Stimulated activated CD4-positive, alpha-beta T cell treated with anti-CD3 and anti-CD28 coated beads, Interleukin-2, amount 100 ng/mL, for 48 hours (primary cell): Measurements from ENCODE around the gene TMEM145.
"Not testable (repeated sequence)": the region's sequence is repeated elsewhere in the genome, so short reads cannot be mapped to it uniquely, and the experiment has no call there.

Experiments
- DNase-seq, 2 donors: peaks; one replicate each; pipeline ENCODE4 v3.0.0-alpha.2; 2020

Gene TMEM145

GRCh38 chr19:42316223-42317211, 3.4 kb downstream of the TMEM145 start:
- no peak for DNase-seq

DNA sequence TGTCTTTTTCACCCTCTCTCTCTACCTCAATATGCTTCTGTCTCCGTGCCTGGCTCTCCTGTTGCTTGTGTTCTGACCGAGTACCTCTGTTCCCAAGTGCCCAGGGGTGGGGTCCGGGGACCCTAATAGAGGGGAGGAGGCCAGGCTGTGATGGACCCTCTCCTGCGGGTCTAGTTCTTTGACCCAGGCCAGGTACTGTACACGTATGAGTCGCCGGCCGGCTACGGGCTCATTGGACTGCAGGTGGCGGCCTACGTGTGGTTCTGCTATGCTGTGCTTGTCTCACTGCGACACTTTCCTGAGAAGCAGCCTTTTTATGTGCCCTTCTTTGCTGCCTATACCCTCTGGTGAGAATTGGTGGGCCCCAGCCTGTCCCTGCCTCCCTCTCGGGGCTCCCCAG, 4.4 kb downstream of the TMEM145 start:
- DNase-seq, result no peak

- no peak for DNase-seq
Measured at GRCh38 chr19:42322305-42322704, 9.2 kb downstream of the TMEM145 start.

- no peak for DNase-seq
Measured at GRCh38 chr19:42323473-42323851, 10.4 kb downstream of the TMEM145 start.

DNA sequence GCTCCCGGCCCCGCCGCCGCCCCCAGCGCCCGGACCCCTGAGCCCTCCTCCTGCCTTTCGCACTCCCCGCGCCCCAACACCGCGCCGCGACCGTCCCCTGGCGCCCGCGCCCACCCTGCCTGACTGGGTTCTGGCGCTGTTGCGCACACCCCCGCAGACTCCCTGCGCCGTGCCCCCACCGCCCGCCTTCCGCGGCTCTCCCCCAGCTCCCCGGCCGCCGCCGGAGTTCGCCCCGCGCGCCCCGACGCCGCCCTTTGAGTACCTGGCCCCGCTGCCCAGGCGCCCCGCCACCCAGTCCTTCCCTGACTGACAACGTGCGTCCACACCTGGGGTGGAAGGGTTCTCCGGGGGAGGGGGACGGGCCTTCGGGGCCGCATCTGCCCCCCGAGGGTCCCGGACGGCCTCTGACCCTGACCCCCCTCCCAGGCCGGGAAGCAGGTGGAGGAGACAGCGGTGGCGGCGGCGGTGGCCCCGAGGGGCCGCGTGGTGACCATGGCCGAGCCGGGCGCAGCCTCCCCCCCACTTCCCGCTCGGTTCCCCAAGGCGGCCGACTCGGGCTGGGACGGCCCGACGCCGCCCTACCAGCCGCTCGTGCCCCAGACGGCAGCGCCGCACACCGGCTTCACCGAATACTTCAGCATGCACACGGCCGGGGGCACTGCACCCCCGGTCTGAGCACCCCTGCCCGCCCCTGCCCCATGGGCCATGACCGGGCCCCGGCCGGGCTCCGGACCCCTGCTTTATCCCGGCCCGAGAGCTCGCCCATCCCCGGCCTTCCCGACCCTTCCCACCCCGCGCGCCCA, 10.9 kb downstream of the TMEM145 start:
- no peak for DNase-seq

DNA sequence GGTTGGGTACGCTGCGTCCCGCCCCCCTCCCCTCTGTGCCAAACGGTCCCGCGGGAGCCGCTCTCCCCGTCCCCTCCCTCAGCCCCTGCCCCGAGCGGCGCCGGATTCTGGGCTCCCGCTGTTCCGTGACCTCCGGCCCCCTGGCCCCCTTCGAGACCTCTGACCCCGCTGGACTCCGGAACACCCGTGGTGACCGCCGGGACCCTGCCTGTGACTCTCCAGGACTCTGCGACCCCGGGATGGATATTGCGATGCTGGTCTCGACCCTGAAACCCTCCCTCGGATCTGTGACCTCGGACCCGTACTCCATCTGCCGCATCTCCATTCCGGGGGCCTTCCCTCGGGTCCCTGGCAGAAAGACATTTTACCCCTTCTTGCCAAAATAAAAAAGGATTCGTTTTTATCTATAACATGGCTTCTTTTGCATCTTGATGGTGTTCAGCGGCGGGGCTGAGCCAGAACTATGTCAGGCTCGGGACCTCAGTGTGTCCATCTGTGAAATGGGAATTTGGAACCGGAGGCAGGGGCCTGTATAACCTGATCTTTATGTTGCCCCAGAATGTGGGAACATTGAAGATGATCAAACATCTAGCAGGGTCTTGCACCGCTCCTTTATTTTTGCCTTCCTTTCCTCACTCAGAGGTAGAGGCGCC, 11.7 kb downstream of the TMEM145 start:
- no peak for DNase-seq

DNA sequence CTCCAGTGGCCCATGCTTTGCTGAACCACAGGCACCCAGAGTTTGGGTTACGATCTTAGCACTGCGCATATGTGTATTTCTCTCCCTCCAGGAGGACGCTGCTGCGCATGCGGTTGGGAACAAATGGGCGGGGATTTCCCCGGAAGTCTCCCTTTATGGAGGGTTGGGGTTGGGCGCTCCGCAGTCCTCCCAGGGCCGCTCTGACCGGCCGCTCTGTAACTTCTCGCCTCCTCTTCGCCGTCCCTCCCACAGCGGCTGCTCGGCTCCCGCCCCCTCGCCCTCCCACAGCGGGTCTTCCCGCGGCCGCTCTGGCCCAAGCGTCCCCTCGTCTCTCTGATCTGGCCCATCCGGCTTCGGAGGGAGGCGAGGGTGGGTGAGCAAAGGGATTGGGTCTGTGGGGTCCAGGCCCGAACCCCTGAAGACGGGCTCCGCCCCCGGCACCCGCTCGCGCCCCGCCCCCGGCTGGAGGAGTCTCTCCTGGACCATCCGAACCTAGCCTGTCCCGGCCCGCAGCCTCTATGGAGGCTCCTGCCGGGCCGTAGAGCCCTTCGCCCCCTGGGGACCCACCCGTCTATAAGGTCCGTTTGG, 12.3 kb downstream of the TMEM145 start, which contains the start of gene MEGF8:
Gene MEGF8, plus strand, starts transcription at position 328 of the 588 bp plus-strand sequence. CDS start 609 bp downstream, outside the sequence.
- peak; percentile 94 to 96 for DNase-seq

- DNase-seq, result no peak
Measured at GRCh38 chr19:42325896-42326771, 13.0 kb downstream of the TMEM145 start.

DNA sequence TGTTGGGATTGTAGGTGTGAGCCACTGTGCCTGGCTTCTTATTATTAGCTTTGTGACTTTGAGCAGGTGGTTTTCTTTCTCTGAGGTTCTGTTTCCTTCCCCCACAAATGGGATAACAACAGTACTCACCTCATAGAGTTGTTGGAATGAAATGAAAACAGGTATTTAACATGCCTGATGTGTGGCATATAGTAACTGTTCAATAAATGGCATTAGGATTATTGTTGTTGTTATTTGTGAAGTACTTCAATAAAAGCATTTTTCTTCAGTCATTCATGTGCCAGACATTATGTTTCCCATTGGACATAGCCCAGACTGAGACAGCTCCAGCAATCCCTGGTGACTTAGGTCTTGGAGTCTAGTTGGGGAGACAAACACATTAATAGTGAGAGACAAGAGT, 13.9 kb downstream of the TMEM145 start:
- DNase-seq, result no peak

- no peak for DNase-seq
Measured at GRCh38 chr19:42327381-42327780, 14.3 kb downstream of the TMEM145 start.

DNA sequence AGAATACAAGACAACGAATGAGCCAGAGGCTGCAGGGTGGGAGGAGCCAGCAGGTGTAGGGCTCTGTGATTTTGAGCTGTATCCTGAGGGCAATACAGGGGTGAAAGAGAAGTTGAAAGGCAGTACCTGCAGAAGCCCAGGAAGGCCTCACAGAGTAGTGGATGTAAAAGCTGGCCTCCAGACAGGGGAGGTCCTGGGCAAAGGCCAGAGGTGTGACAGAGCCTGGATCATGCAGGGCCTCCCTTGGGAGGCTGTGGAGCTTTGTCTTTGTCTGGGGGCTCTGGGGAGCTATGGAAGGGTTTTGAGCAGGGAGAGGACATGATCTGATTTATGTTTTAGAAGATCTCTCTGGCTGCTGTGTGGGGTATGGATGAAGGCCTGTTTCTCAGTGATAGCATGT, 15.0 kb downstream of the TMEM145 start:
- DNase-seq, result no peak

DNA sequence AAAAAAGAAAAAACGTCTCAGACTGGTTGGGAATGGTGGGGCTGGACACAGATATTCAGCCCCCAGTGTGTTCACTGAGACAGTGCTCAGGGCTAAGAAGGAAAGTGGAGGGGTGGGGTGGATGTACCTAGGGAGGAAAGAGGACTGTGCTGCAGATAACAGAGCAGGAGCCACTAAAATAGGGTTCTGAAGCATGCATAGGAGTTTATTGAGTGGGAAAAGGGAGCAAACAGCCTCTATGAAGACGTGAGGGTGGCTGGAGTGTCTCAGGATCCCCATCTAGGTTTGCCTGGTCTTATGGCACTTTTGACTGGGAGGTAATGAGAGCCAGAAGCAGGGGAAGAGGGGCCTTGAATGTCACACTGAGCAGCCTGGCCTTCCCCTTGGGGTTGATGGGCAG, 15.7 kb downstream of the TMEM145 start:
- DNase-seq, result no peak

- no peak for DNase-seq
Measured at GRCh38 chr19:42330241-42330711, 17.2 kb downstream of the TMEM145 start.

GRCh38 chr19:42331333-42331732, 18.2 kb downstream of the TMEM145 start:
- DNase-seq, result not testable (repeated sequence)

- DNase-seq, result no peak
Measured at GRCh38 chr19:42332059-42332458, 18.9 kb downstream of the TMEM145 start.

- DNase-seq, result no peak
Measured at GRCh38 chr19:42333018-42333417, 19.9 kb downstream of the TMEM145 start.

DNA sequence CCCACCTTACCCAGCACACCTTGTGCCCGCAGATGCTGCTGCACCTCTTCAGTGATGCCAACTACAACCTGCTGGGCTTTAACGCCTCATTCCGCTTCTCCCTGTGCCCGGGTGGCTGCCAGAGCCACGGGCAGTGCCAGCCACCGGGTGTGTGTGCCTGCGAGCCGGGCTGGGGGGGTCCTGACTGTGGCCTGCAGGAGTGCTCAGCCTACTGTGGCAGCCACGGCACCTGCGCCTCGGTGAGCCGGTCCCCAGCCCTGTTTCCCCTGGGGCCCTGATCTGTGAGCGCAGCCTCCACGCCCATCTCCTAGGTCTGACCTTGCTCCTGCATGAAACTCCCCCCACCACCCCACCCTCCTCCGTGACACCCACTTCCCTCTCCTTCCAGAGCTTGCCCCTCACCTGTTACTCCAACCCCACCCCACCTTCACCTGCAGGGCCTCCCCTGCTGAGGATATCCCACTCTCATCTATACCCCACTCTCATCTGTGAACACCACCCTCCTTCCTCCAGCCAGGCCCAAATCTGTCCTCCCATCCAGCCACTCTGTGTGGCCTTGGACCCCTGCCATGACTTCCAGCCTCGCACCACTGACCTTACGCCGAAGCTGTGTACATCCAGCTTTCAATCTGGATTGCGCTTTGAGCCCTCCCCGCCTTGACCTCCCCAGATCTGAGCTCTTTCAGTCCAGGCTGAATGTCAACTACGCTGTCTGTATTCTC, 21.0 kb downstream of the TMEM145 start:
- DNase-seq, result no peak

- DNase-seq, result no peak
Measured at GRCh38 chr19:42334697-42335373, 21.7 kb downstream of the TMEM145 start.

- DNase-seq, result no peak
Measured at GRCh38 chr19:42335374-42335936, 22.3 kb downstream of the TMEM145 start.

- no peak for DNase-seq
Measured at GRCh38 chr19:42335971-42336370, 22.9 kb downstream of the TMEM145 start.
